ENCODE measurements around the gene COPG1.
"Not testable (repeated sequence)": the region's sequence is repeated elsewhere in the genome, so short reads cannot be mapped to it uniquely, and the experiment has no call there.

Gene COPG1
- 72.2 reads per million, percentile 76 among the genes with 10 or more reads in this experiment for total RNA-seq

GRCh38 chr3:129249284-129250065 lies at the start of gene COPG1:
Gene COPG1 (plus strand): TSS chr3:129249606. CDS start chr3:129249710, 104 bp downstream.
- peak; percentile 72 for DNase-seq

GRCh38 chr3:129204473-129204872 lies 44.9 kb upstream of the COPG1 start:
- DNase-seq = no peak

DNA sequence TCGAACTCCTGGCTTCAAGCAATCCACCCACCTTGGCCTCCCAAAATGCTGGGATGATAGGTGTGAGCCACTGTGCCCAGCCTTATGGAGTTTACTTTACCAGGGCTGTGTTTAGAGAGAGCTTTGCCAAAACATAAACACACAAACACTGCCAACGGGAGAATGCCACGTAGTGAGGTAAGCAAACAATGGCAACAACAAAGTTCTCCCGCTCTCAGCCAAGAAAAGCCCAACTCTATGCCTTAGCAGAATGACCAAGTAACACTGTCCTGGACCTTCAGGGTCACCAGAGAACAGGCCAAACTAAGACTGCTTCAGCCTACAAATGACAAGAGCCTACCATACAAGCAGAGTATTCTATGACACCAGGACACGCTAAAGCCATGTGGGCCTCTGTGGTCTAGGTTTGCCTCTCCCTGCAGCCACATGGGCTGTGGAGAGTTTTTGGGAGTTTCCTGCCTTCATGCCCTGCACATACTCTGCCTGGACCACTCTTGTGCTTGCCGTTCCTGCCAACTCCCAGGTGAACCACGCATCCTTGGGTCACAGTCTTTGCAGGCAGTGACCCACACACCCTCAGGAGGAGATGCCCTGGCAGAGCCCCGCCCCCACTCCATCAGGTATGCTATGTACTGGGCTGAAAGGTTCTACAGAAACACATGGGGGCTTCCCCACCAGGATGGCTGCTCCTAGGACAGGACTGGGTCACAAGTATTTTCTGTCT lies 44.1 kb upstream of the COPG1 start:
- DNase-seq = no peak

GRCh38 chr3:129207479-129207878 lies 41.9 kb upstream of the COPG1 start:
- no peak for DNase-seq

GRCh38 chr3:129211345-129211744 lies 38.1 kb upstream of the COPG1 start:
- no peak for DNase-seq

GRCh38 chr3:129211772-129212171 lies 37.6 kb upstream of the COPG1 start:
- DNase-seq = no peak

- DNase-seq = no peak
Observed at GRCh38 chr3:129213238-129213637, 36.2 kb upstream of the COPG1 start.

DNA sequence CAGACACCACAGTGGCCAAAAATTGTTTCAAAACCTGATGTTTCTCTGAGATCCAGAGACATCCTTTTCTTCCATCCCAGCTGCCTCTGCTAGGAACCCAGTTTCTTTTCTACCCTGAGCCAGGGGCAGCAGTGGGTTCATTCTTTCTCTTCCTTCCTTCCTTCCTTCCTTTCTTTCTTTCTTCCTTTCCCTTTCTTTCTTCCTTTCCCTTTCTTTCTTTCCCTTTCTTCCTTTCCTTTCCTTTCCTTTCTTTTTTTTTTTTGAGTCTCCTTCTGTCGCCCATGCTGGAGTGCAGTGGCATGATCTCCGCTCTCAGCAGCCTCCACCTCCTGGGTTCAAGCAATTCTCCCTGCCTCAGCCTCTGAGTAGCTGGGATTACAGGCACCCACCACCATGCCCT lies 30.7 kb upstream of the COPG1 start:
- no peak for DNase-seq

GRCh38 chr3:129224387-129224786 lies 25.0 kb upstream of the COPG1 start:
- not testable (repeated sequence) for DNase-seq

- DNase-seq = no peak
Observed at GRCh38 chr3:129224984-129225393, 24.4 kb upstream of the COPG1 start.

DNA sequence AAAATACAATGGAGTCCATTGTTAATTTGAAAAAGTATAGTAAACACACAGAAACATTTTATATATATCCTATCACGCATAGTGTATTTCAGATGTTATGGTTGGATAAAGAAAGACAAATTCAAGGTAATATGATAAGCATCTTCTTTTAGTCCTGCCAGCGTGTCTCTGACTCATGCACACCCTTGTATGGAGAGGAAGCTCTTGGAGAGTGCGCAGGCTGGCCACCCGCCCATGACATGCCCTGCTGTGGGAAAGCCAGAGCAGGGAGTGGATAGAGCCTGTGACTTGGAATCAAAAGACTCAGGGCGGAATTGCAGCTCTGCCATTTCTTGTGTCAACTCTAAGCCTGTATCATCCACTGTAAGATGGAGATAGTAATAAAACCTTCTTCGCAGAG lies 23.0 kb upstream of the COPG1 start:
- DNase-seq = no peak

GRCh38 chr3:129228891-129229585 lies 20.4 kb upstream of the COPG1 start:
- DNase-seq = no peak

- DNase-seq = no peak
Observed at GRCh38 chr3:129230311-129231019, 18.9 kb upstream of the COPG1 start.

DNA sequence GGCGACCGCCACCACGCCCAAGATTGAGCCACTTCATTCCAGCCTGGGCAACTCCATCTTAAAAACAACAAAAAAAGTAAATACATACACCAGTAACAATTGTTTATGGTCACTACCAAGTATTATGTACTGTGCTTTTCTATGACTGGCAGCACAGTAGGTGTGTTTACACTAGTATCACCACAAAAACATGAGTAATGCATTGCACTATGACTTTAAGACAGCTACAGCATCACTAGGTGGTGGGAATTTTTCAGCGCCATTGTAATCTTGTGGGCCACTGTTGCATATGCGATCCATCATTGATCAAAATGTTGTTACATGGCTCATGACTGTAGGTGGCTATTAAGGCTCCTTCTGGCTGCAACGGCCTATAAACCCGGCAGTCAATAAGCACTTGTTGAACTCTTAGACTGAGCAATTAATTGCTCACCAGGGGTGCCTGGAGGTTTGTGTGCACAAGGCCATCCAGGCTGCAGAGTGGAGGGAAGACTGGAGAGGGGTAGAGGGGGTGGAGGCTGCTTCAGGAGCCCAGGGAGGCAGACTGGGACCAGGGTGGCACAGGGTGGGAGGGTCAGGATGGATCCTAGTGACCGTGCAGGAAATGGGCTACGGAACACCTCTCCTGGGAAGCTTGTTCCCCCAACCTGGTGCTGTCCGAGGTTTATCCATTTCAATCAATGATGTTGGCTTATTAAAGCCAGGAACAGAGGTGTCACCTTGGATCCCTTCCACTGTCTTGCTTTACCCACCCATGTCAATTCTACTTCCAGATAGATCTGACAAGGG lies 17.9 kb upstream of the COPG1 start:
- no peak for DNase-seq

DNA sequence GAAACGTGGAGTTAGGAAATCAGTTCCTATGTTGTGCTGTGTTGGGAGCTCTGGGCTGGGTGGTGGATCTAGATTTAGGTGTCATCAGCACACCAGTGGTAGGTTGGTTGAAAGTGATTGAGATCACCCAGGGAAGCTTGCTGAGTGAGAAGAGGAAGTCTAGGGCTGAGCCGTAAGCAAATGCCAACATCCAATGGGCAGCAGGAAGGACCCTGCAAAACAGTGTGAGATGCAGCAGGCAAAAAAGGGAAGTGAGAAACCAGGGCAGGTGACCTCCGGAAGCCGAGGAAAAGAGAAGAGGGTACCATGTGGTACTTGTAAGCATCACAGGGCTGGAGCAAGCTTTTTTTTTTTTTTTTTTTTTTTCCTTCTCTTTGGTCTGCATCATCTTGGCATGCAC lies 15.9 kb upstream of the COPG1 start:
- no peak for DNase-seq

GRCh38 chr3:129234441-129234840 lies 15.0 kb upstream of the COPG1 start:
- no peak for DNase-seq

DNA sequence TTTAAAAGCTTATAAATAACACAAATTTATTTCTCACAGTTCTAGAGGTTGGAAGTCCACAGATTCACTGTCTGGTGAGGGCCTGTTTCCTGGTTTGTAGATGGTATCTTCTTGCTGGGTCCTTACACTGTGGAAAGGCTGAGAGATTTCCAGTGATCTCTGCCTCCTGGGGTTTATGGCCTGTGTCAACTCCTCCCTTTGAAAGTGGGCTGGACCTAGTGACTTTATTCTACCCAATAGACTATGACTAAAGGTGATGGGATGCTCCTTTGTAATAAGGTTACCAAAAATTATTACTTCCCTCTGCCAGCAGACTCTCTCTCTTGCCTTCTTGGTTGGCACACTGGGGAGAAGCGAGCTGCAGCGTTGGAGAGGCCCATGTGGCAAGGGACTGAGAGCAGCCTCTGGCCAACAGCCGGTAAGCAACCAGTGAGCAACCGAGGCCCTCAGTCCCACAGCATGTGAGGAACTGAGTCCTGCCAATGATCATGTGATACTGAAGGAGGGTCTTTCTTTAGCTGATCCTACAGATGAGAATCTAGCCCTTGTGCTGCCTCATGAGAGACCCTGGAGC lies 14.0 kb upstream of the COPG1 start:
- DNase-seq = no peak

DNA sequence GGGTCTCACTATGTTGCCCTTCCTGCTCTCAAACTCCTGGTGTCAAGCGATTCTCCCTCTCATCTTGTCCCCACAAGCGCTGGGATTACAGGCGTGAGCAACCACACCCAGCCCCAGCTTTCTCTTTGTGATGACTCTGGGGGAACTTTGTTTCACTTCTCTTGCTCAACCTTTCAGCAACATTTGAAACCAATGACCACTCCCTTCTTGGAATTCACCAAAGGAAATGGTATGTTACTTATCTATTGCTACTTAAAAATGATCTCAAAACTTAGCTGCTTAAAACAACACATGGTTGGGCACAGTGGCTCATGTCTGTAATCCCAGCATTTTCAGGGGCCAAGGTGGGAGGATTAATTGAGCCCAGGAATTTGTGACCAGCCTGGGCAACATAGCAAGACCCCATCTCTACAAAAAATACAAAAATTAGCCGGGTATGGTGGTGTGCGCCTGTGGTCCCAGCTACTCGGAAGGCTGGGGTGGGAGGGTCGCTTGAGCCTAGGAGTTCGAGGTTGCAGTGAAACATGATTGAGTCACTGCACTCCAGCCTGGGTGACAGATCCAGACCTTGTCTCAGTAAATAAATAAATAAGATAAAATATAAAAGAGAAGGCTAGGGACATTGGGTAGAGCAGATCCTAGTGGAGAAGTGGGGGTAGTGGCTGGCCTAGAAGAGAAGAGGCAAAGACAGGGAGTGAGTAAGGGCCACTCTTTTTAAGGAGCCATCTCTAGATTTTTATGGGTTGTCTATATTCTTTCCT lies 10.3 kb upstream of the COPG1 start:
- no peak for DNase-seq

- DNase-seq = no peak
Observed at GRCh38 chr3:129239991-129240390, 9.4 kb upstream of the COPG1 start.

- DNase-seq = no peak
Observed at GRCh38 chr3:129240436-129240835, 9.0 kb upstream of the COPG1 start.

GRCh38 chr3:129245141-129245540 lies 4.3 kb upstream of the COPG1 start:
- no peak for DNase-seq

Measured in effector CD4-positive, alpha-beta T cell (primary cell).